ENCODE measurements around the gene SPACDR.

Gene SPACDR

GRCh38 chr7:100490483-100491191, 26.6 kb upstream of the SPACDR start:
- 95% methylated on average over 17 of the region's 25 CpGs for WGBS (ENCODE audit: insufficient coverage)
- H3K27ac ChIP-seq (ENCODE audit: insufficient read depth in 1 of 2, low read depth in 1 of 2, low read length in 2 of 2, poor library complexity in 1 of 2, severe bottlenecking in 2 of 2) = no peak overlapping the region
- CTCF ChIA-PET = interaction anchor here (0.7 to 2.0 kb wide), 6 partner anchors 13 to 74 kb away, joined by 3 to 7 read pairs (median 4); no protein-coding TSS in a partner anchor
- no peaks in the 10 kb centered on the region for H3K36me3 ChIP-seq (ENCODE audit: control insufficient read depth in 4 of 4, insufficient read depth in 4 of 4, low read length in 3 of 4)
- DNase-seq = no peak
- peaks cover 0 to 12% (median 7%) of the 10 kb centered on the region in 4 experiments for H3K4me1 ChIP-seq (ENCODE audit: control extremely low read depth in 1 of 4, control insufficient read depth in 4 of 4, insufficient read depth in 4 of 4, low read length in 3 of 4)
- H3K9me3 ChIP-seq (ENCODE audit: control extremely low read depth in 1 of 5, control insufficient read depth in 4 of 5, insufficient read depth in 2 of 5, low read depth in 1 of 5, low read length in 4 of 5) = no peaks in the 10 kb centered on the region
- peaks cover 0 to 3% (median 0%) of the 10 kb centered on the region in 5 experiments for H3K27me3 ChIP-seq (replicated peaks in 2 of 5; ENCODE audit: control insufficient read depth in 4 of 5, insufficient read depth in 5 of 5, low read length in 4 of 5)
- H3K4me3 ChIP-seq (ENCODE audit: control insufficient read depth in 1 of 7, extremely low read depth in 1 of 7, insufficient read depth in 4 of 7, low read depth in 2 of 7, low read length in 6 of 7) = no peak overlapping the region
- POLR2A ChIA-PET = no interaction called here

DNA sequence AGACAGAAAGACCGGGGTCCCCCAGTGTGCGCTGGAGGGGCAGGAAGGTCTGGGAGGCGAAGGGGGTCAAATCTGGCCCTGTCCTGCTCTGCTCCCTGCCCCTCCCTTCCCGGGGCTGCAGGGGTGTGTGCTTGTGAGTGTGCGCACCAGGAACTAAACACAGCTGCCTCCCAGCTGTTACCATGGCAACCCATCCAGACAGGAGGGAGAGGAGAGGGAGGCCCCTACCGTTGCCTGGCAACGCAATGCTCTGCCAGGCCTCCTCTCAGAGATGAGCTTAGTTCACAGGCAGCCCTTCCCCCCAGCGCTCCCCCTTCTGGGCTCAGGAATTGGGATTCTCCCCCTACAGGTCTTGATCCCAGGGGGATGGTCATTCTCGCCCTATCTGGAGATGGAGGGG, 25.8 kb upstream of the SPACDR start:
- ChIA-PET CTCF (interaction anchor here (0.7 to 2.0 kb wide), 7 partner anchors 9 to 75 kb away, joined by 3 to 7 read pairs (median 4); no protein-coding TSS in a partner anchor), POLR2A (no interaction called here)
- DNase-seq = peak; percentile 65 to 89 (median 87)
- 61% methylated on average over 7 of the region's 9 CpGs for WGBS (ENCODE audit: insufficient coverage)
- Histone ChIP-seq H3K36me3 (ENCODE audit: control insufficient read depth in 4 of 4, insufficient read depth in 4 of 4, low read length in 3 of 4) (no peaks in the 10 kb centered on the region), H3K9me3 (ENCODE audit: control extremely low read depth in 1 of 5, control insufficient read depth in 4 of 5, insufficient read depth in 2 of 5, low read depth in 1 of 5, low read length in 4 of 5) (no peaks in the 10 kb centered on the region), H3K4me1 (ENCODE audit: control extremely low read depth in 1 of 4, control insufficient read depth in 4 of 4, insufficient read depth in 4 of 4, low read length in 3 of 4) (peaks cover 0 to 12% (median 7%) of the 10 kb centered on the region in 4 experiments), H3K27ac (ENCODE audit: insufficient read depth in 1 of 2, low read depth in 1 of 2, low read length in 2 of 2, poor library complexity in 1 of 2, severe bottlenecking in 2 of 2) (no peak overlapping the region), H3K4me3 (ENCODE audit: control insufficient read depth in 1 of 7, extremely low read depth in 1 of 7, insufficient read depth in 4 of 7, low read depth in 2 of 7, low read length in 6 of 7) (no peak overlapping the region), H3K27me3 (replicated peaks in 2 of 5; ENCODE audit: control insufficient read depth in 4 of 5, insufficient read depth in 5 of 5, low read length in 4 of 5) (peaks cover 0 to 3% (median 0%) of the 10 kb centered on the region in 5 experiments)

GRCh38 chr7:100489121-100489520, 25.1 kb upstream of the SPACDR start:
- no peak for DNase-seq
- Histone ChIP-seq H3K9me3 (ENCODE audit: control extremely low read depth in 1 of 5, control insufficient read depth in 4 of 5, insufficient read depth in 2 of 5, low read depth in 1 of 5, low read length in 4 of 5) (no peaks in the 10 kb centered on the region), H3K4me1 (ENCODE audit: control extremely low read depth in 1 of 4, control insufficient read depth in 4 of 4, insufficient read depth in 4 of 4, low read length in 3 of 4) (peaks cover 0 to 9% (median 6%) of the 10 kb centered on the region in 4 experiments), H3K4me3 (ENCODE audit: control insufficient read depth in 1 of 7, extremely low read depth in 1 of 7, insufficient read depth in 4 of 7, low read depth in 2 of 7, low read length in 6 of 7) (no peak overlapping the region), H3K27ac (ENCODE audit: insufficient read depth in 1 of 2, low read depth in 1 of 2, low read length in 2 of 2, poor library complexity in 1 of 2, severe bottlenecking in 2 of 2) (no peak overlapping the region), H3K36me3 (ENCODE audit: control insufficient read depth in 4 of 4, insufficient read depth in 4 of 4, low read length in 3 of 4) (no peaks in the 10 kb centered on the region), H3K27me3 (replicated peaks in 2 of 5; ENCODE audit: control insufficient read depth in 4 of 5, insufficient read depth in 5 of 5, low read length in 4 of 5) (peaks cover 0 to 3% (median 0%) of the 10 kb centered on the region in 5 experiments)
- ChIA-PET CTCF (interaction anchor here (1.0 to 2.0 kb wide), 6 partner anchors 8 to 100 kb away, joined by 3 to 7 read pairs (median 4); no protein-coding TSS in a partner anchor), POLR2A (no interaction called here)
- 91% methylated on average over 6 of the region's 10 CpGs for WGBS (ENCODE audit: insufficient coverage)

- peaks cover 0 to 3% (median 0%) of the 10 kb centered on the region in 5 experiments for H3K27me3 ChIP-seq (replicated peaks in 2 of 5; ENCODE audit: control insufficient read depth in 4 of 5, insufficient read depth in 5 of 5, low read length in 4 of 5)
- no peaks in the 10 kb centered on the region for H3K9me3 ChIP-seq (ENCODE audit: control extremely low read depth in 1 of 5, control insufficient read depth in 4 of 5, insufficient read depth in 2 of 5, low read depth in 1 of 5, low read length in 4 of 5)
- H3K36me3 ChIP-seq (ENCODE audit: control insufficient read depth in 4 of 4, insufficient read depth in 4 of 4, low read length in 3 of 4) = no peaks in the 10 kb centered on the region
- no peak for DNase-seq
- WGBS (ENCODE audit: insufficient coverage) = 96% methylated on average over 29 of the region's 44 CpGs
- CTCF ChIA-PET = interaction anchor here (1.2 to 2.0 kb wide), 8 partner anchors 8 to 100 kb away, joined by 3 to 7 read pairs (median 6); no protein-coding TSS in a partner anchor
- no peak overlapping the region for H3K4me3 ChIP-seq (ENCODE audit: control insufficient read depth in 1 of 7, extremely low read depth in 1 of 7, insufficient read depth in 4 of 7, low read depth in 2 of 7, low read length in 6 of 7)
- POLR2A ChIA-PET = no interaction called here
- peaks cover 0 to 8% (median 5%) of the 10 kb centered on the region in 4 experiments for H3K4me1 ChIP-seq (ENCODE audit: control extremely low read depth in 1 of 4, control insufficient read depth in 4 of 4, insufficient read depth in 4 of 4, low read length in 3 of 4)
- no peak overlapping the region for H3K27ac ChIP-seq (ENCODE audit: insufficient read depth in 1 of 2, low read depth in 1 of 2, low read length in 2 of 2, poor library complexity in 1 of 2, severe bottlenecking in 2 of 2)
Measured at GRCh38 chr7:100488333-100489095, 24.5 kb upstream of the SPACDR start.

- ChIA-PET CTCF (interaction anchor here (0.8 to 1.8 kb wide), 4 partner anchors 10 to 73 kb away, joined by 4 to 6 read pairs (median 5); no protein-coding TSS in a partner anchor), POLR2A (interaction anchor here (0.6 kb wide), 1 partner anchor 40 kb away, joined by 4 read pairs; no protein-coding TSS in a partner anchor)
- 96% methylated on average over 24 of the region's 30 CpGs for WGBS (ENCODE audit: insufficient coverage)
- H3K9me3 ChIP-seq (ENCODE audit: control extremely low read depth in 1 of 5, control insufficient read depth in 4 of 5, insufficient read depth in 2 of 5, low read depth in 1 of 5, low read length in 4 of 5) = no peaks in the 10 kb centered on the region
- peaks cover 0 to 3% (median 0%) of the 10 kb centered on the region in 5 experiments for H3K27me3 ChIP-seq (replicated peaks in 2 of 5; ENCODE audit: control insufficient read depth in 4 of 5, insufficient read depth in 5 of 5, low read length in 4 of 5)
- peaks cover 0 to 13% (median 9%) of the 10 kb centered on the region in 4 experiments for H3K4me1 ChIP-seq (ENCODE audit: control extremely low read depth in 1 of 4, control insufficient read depth in 4 of 4, insufficient read depth in 4 of 4, low read length in 3 of 4)
- no peak overlapping the region for H3K27ac ChIP-seq (ENCODE audit: insufficient read depth in 1 of 2, low read depth in 1 of 2, low read length in 2 of 2, poor library complexity in 1 of 2, severe bottlenecking in 2 of 2)
- H3K36me3 ChIP-seq (ENCODE audit: control insufficient read depth in 4 of 4, insufficient read depth in 4 of 4, low read length in 3 of 4) = no peaks in the 10 kb centered on the region
- DNase-seq = no peak
- no peak overlapping the region for H3K4me3 ChIP-seq (ENCODE audit: control insufficient read depth in 1 of 7, extremely low read depth in 1 of 7, insufficient read depth in 4 of 7, low read depth in 2 of 7, low read length in 6 of 7)
Measured at GRCh38 chr7:100486753-100487446, 22.8 kb upstream of the SPACDR start.

- WGBS (ENCODE audit: insufficient coverage) = 93% methylated on average over 3 of the region's 5 CpGs
- Histone ChIP-seq H3K27ac (ENCODE audit: insufficient read depth in 1 of 2, low read depth in 1 of 2, low read length in 2 of 2, poor library complexity in 1 of 2, severe bottlenecking in 2 of 2) (no peak overlapping the region), H3K4me3 (ENCODE audit: control insufficient read depth in 1 of 7, extremely low read depth in 1 of 7, insufficient read depth in 4 of 7, low read depth in 2 of 7, low read length in 6 of 7) (no peak overlapping the region), H3K36me3 (ENCODE audit: control insufficient read depth in 4 of 4, insufficient read depth in 4 of 4, low read length in 3 of 4) (no peaks in the 10 kb centered on the region), H3K27me3 (replicated peaks in 2 of 5; ENCODE audit: control insufficient read depth in 4 of 5, insufficient read depth in 5 of 5, low read length in 4 of 5) (peaks cover 0 to 3% (median 0%) of the 10 kb centered on the region in 5 experiments), H3K9me3 (ENCODE audit: control extremely low read depth in 1 of 5, control insufficient read depth in 4 of 5, insufficient read depth in 2 of 5, low read depth in 1 of 5, low read length in 4 of 5) (no peaks in the 10 kb centered on the region), H3K4me1 (ENCODE audit: control extremely low read depth in 1 of 4, control insufficient read depth in 4 of 4, insufficient read depth in 4 of 4, low read length in 3 of 4) (peaks cover 0 to 13% (median 9%) of the 10 kb centered on the region in 4 experiments)
- ChIA-PET CTCF (interaction anchor here (0.5 to 1.2 kb wide), 2 partner anchors 73 to 205 kb away, joined by 3 read pairs; no protein-coding TSS in a partner anchor), POLR2A (no interaction called here)
- no peak for DNase-seq
Measured at GRCh38 chr7:100486111-100486636, 22.1 kb upstream of the SPACDR start.

Data from common myeloid progenitor, CD34-positive (primary cell).